Left renal pelvis (tissue), 4 donors: ENCODE measurements around the gene GAST. TPM values are rescaled to one million over a fixed set of nuclear protein-coding genes. Genes with fewer than 3 reads are reported as not detected.

Experiments used
- DNase-seq, 4 donors: peaks; one replicate each; pipeline ENCODE4 v3.0.0-alpha.2; 2013; ENCODE audit warnings: low read depth in 4 of 4, low spot score in 3 of 4
- polyA plus RNA-seq, 4 donors: library from polyadenylated mRNA; unstranded; fragments of 120-200 nt; gene quantifications; one replicate each; pipeline ENCODE4 v1.2.1, GENCODE V29; 2013; ENCODE audit not compliant: insufficient read length in 4 of 4

GAST gene
- polyA plus RNA-seq, 4 donors, result not detected

- no peak for DNase-seq
Measured at GRCh38 chr17:41705271-41705991, 6.7 kb upstream of the GAST start.

- DNase-seq, result no peak
Measured at GRCh38 chr17:41707803-41708669, 4.1 kb upstream of the GAST start.

DNA sequence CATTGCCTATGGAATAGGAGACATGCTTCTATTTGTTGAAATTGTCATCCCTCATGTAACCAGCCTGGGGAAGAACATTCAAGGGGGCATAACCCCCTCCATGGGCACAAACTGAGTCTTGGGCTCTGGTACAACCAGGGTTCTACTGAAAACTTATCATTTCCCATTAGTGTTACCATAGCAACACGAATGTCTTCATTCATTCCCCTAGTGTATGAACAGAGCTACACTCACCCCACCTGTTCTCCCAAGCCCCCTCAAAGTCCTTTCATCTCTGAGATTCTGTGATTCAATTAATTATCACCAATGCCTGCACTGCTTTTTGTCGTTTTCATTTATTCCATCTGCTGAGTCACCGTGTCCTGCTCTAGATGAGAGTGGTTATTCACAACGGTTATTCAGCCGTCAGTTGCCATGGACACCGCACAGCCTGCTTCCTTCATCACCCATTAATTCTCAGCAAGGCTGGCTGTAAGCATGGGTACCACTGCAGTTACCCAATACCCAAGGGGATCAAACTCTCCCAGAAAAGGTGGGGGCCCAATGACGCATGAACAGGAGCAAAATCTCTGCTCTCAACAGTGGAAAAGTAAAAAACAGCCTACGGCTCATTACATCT is 1.6 kb upstream of the GAST start:
- no peak for DNase-seq

DNA sequence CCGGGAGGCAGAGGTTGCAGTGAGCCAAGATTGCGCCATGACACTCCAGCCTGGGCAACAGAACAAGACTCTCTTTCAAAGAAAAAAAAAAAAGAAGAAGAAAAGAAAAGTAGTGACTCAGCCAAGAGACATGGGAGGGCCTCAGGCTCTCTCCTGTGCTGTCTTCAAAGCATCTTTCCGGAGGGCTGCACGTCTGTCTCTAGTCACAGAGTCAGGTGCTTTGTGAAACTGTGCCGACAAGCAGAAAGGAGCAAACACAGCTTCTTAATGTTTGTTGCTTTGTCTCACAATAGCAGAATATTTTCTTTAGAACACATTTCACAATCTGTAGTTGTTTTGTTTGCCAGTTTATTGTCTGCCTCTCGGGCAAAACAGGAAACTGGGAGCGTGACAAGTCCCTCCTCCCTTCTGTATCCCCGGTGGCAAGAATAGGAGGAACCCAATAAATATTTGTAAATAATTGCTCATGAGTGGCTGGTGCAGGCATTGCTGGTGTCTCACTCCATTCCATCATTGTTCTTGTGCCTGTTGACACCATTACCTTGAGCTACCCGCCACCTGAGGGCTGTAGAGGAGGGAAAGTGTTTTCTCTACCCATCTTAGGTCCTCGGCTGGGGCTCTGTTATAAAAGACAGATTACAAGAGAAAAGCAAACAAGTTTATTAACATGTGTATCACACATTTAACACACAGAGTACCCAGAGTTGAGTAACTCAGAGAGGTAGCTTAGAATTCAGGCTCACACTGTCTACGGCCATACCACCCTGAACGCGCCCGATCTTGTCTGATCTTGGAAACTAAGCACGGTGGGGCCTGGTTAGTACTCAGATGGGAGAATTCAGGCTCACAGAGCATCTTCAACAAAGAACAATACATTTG is 5.5 kb downstream of the GAST start:
- DNase-seq, result no peak

DNA sequence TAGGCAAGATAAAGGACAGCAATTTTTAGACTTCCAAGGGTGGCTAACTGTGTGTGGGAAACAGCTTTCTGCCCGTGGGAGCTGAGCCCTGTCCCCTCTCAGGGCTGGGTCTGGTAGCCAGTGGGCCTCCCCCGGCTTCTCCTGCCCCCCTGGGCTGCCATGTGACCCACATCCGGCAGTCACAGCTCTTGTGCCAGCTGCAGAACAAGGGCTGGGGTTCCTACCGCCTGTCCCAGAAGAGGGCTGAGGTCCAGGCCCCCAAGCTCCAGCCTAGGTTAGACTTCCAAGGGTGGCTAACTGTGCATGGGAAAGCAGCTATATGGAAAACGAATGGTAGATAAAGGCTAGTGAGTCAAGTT is 6.1 kb downstream of the GAST start:
- no peak for DNase-seq

- DNase-seq, result no peak
Measured at GRCh38 chr17:41722231-41722630, 10.1 kb downstream of the GAST start.

- no peak for DNase-seq
Measured at GRCh38 chr17:41723801-41724475, 11.8 kb downstream of the GAST start.

DNA sequence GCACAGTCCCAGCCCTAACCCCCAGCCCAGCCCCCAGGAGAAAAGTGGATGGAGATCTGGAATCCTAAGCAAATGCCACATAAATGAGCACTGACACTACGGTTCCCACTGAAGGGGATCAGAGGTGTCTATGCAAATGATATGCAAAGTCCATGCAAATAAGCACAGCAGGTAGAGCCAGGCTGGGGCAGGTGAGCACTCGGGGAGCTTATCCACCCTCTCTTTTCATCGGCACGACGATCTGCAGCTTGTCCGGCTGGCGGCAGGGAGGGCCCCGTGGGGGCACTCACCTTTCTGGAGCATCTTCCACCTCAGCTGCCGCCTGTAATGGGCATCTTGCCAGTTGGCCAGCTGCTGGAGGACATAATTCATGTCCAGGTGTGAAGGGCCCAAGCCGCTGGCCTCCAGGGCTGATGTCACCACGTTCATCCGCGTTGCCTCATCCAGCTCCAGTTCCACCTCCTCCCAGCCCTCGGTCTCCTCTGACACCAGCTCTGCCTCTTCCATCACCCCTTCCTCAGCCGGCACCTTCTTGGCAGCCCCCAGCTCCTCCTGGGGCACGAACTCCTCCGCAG is 12.4 kb downstream of the GAST start:
- no peak for DNase-seq

- no peak for DNase-seq
Measured at GRCh38 chr17:41725134-41725533, 13.0 kb downstream of the GAST start.

DNA sequence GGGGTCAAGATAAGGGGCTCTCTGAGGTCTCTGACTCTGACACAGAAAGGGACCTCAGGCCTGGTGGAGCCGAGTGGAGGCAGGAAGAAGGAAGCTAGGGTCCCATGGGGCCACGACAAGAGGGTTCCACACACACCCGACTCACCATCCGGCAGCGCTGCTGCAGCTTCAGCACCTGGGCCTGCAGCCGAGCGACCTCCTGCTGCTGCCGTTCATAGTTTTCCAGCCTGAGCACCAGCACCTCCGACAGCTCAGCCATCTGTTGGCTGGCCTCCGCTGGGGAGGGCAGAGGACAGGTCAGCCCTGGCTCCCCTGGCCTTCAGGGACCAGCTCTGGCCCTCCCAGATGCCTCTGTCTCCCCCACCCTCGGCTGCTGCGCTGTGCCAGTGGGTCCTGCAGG is 15.9 kb downstream of the GAST start:
- no peak for DNase-seq

DNA sequence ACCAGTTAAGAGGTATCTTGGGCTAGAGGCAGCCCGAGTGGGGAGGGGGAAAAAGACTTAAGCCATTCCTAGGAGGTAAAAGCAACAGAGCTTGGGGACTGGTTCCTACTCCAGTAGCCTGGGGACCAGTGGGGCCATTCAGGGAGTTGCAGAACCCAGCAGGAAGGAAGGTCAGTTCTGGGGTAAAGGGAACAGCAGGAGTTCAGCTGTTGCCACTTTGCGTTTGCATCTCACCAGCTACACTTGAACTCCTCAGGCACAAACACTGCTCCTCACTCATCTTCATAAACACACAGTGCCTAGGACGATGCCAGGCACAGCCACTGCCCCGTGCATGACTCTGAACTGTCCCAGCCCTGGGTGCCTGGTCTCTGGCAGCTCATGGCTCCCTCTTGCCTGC is 18.3 kb downstream of the GAST start:
- DNase-seq, result no peak

DNA sequence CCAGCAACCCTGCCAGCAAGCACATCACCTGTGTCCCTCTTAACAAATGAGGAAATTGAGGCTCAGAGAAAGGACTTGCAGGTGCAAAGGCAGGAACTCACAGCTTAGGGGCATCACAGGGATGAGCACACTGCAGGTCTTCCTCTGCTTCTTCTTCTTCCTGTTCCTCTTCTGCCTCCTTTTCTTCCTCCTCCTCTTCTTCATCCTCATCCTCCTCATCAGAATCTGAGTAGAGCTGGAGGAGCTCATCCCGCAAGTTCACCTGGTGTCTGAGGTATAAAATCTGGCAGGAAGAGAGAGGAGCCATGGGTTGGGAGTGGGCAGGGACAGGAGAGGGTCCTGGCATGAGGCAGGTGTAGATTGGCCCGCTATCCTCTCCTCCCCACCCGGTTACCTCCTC is 19.7 kb downstream of the GAST start:
- DNase-seq, result no peak

- DNase-seq, result no peak
Measured at GRCh38 chr17:41733348-41734138, 21.4 kb downstream of the GAST start.

DNA sequence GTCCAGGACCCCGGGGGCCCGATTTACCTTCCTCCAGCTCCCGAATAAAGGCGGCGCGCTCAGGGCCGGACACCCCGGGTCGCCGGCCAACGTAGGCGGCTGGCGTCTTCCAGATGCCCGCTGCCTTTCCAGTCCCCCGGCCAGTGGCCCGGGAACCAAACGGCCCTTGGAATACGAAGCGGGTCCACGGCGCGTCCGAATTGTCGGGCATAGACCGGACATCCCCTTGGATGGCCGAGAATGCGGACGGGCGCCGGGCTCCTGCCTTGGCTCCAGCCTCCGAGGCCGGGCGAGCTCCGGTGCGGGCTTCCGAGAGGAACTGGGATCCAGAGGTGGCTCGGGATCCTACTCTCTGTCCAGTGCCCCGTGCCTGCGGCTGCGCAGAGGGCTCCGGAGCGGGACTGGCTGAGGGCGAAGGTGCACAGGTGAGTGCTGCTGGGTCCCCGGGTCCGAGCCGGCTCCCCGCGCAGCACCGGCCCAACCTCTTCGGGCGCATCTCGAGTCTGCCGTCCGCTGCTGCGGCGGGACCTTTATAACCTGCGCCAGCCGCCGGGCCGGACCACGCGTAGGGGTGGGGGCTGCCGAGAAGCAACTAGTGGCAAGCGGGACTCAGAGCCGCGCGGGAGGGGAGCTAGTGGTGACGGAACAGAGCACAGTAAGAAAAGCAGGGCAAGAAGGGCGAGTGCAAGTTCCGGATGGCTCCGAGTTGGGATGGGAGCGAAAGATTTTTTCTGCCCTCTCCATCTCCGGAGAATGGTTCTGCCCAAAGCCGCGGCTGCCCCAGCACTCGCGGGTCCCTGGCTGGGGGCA is 22.2 kb downstream of the GAST start, which contains the start of gene HAP1:
Gene HAP1 (minus strand): TSS at position 505 of the 810 bp plus-strand sequence. CDS start 9 bp downstream, at position 496.
- DNase-seq, result no peak

DNA sequence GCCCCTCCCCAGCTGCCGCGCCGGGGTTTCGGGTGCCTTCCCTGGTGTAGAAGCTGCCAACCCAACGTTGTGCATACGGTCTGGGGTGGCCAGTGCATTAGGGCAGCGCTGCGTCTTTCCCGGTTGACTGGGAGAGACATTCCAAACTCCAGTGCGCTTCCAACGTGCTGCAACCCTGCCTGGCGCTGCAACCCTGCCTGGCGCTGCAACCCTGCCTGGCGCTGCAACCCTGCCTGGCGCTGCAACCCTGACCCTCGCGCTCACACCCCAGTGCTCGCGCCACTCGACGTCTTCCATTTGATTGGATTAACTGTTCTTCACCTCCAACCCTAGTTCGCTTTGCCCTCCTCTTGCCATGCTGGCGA is 22.8 kb downstream of the GAST start:
- DNase-seq, result no peak

GRCh38 chr17:41735744-41736143 is 23.6 kb downstream of the GAST start:
- no peak for DNase-seq

GRCh38 chr17:41736983-41737679 is 25.0 kb downstream of the GAST start:
- DNase-seq, result no peak

GRCh38 chr17:41737680-41738023 is 25.5 kb downstream of the GAST start:
- DNase-seq, result no peak
